Measurements from ENCODE around the gene FILIP1. TPM values are rescaled to one million over a fixed set of nuclear protein-coding genes. Genes with fewer than 3 reads are reported as not detected.

The FILIP1 gene, protein sequence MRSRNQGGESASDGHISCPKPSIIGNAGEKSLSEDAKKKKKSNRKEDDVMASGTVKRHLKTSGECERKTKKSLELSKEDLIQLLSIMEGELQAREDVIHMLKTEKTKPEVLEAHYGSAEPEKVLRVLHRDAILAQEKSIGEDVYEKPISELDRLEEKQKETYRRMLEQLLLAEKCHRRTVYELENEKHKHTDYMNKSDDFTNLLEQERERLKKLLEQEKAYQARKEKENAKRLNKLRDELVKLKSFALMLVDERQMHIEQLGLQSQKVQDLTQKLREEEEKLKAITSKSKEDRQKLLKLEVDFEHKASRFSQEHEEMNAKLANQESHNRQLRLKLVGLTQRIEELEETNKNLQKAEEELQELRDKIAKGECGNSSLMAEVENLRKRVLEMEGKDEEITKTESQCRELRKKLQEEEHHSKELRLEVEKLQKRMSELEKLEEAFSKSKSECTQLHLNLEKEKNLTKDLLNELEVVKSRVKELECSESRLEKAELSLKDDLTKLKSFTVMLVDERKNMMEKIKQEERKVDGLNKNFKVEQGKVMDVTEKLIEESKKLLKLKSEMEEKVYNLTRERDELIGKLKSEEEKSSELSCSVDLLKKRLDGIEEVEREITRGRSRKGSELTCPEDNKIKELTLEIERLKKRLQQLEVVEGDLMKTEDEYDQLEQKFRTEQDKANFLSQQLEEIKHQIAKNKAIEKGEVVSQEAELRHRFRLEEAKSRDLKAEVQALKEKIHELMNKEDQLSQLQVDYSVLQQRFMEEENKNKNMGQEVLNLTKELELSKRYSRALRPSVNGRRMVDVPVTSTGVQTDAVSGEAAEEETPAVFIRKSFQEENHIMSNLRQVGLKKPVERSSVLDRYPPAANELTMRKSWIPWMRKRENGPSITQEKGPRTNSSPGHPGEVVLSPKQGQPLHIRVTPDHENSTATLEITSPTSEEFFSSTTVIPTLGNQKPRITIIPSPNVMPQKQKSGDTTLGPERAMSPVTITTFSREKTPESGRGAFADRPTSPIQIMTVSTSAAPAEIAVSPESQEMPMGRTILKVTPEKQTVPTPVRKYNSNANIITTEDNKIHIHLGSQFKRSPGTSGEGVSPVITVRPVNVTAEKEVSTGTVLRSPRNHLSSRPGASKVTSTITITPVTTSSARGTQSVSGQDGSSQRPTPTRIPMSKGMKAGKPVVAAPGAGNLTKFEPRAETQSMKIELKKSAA (N-terminal part only)
- 22.9 TPM for total RNA-seq

DNA sequence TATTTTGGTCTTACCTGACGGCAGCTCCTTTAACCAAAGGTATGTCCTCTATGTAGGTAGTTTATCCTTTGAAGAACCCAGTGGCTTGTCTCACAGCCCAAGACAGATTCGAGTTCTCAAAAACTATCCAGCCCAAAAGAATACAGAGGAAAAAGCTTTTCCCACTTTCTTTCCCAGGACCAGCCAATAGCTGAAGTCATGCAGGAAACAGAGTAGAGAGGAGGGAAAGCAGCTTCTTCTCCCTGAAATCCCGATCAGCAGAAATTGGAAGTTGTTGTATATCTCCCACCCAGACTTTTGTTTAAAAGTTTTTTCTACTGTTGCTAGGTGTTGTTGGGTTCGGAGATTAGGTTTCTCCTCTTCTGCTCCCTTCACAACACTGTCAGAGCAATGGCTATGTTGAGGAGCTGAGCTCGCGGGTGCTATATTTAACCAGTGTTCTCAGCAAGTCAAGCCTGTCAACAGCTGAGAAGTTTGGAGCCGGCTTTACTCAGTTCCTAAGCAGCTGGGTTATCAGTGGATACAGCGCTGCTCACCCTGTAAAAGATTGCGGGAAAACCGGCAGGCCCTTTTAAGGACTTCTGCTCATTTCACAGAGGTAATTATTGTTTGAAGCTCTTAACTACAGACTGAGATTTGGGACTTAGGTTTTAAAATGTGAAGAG lies at the start of gene FILIP1:
Gene FILIP1, minus strand, starts transcription at position 401 of the 665 bp plus-strand sequence. CDS start 78,828 bp downstream, outside the sequence.
- DNase-seq (ENCODE audit: low spot score) = peak; percentile 23

GRCh38 chr6:75543311-75543710 lies 49.7 kb upstream of the FILIP1 start:
- DNase-seq (ENCODE audit: low spot score) = no peak

DNA sequence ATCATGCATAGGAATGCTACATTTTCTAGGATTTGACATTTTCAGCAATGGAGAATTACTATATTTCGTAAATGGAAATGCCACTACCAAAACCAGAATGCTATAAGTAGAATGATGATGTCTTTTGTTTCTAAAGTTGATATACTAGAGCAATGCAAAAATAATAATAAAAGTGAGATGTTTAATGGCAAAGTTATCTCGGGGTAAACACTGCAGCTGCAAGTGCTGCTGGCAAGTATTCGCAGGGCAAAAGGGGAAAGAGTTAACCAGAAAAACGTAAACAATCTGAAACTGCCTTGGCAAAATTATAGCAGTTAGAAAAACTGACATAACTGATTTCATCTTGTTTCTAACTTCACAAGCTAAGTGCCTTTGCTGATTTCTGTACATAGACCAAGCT lies 45.5 kb upstream of the FILIP1 start:
- DNase-seq (ENCODE audit: low spot score) = no peak

DNA sequence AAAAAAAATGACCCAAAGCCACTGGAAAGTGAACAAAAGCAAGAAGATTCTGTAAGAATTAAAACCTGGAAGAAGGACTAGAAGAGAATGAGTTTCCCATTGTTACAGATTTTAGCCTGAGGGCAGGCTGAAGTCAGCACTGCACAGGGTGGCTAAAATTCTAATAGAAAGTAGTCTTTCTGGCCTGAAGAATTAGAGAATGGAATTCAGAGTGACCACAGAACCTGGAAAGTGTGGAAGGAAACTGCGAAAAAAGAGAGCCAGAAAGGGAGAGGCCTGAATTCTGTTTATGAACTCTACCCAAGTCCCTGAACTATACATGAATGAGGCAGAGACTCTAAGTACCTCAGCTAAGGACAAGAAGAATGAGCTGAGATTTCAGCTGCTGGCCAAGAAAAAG lies 38.9 kb upstream of the FILIP1 start:
- DNase-seq (ENCODE audit: low spot score) = no peak

- DNase-seq (ENCODE audit: low spot score) = no peak
Observed at GRCh38 chr6:75531174-75531573, 37.6 kb upstream of the FILIP1 start.

DNA sequence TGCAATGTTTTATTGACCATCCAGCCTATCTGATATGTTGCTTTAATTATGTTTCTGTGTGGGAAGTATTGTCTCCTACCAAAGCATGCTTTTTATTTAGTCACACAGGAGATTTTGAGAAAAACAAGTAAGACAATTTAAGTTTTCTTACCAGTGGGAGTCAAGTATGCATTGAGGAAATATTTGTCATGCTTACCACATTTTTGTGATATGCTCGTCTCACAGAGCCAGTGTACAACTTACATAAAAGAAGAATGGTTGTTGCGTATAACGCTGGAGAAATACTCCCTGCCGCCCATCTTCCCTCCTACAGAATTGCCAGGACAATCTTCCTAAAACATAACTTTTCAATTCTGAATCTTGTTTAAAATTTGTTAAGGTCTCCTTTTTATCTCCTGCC lies 37.1 kb upstream of the FILIP1 start:
- no peak for DNase-seq (ENCODE audit: low spot score)

- no peak for DNase-seq (ENCODE audit: low spot score)
Observed at GRCh38 chr6:75528423-75528822, 34.8 kb upstream of the FILIP1 start.

- peak; percentile 72 for DNase-seq (ENCODE audit: low spot score)
Observed at GRCh38 chr6:75526502-75527127, 33.0 kb upstream of the FILIP1 start.

DNA sequence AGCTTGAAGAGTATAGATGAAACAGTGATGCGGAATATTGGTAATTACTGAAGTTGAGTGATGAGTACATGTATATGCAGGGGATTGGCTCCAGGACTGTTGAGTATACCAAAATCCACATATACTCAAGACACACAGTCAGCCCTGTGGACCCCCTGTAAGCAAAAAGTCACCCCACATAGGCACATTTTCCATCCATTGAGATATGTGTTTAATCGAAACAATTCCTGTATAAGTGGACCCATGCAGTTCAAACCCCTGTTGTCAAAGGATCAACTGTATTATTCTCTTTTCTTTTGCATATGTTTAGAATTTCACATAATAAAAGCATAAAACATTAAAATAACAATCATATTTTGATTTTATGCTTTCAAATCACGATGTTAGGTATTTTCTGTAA lies 32.1 kb upstream of the FILIP1 start:
- DNase-seq (ENCODE audit: low spot score) = no peak

DNA sequence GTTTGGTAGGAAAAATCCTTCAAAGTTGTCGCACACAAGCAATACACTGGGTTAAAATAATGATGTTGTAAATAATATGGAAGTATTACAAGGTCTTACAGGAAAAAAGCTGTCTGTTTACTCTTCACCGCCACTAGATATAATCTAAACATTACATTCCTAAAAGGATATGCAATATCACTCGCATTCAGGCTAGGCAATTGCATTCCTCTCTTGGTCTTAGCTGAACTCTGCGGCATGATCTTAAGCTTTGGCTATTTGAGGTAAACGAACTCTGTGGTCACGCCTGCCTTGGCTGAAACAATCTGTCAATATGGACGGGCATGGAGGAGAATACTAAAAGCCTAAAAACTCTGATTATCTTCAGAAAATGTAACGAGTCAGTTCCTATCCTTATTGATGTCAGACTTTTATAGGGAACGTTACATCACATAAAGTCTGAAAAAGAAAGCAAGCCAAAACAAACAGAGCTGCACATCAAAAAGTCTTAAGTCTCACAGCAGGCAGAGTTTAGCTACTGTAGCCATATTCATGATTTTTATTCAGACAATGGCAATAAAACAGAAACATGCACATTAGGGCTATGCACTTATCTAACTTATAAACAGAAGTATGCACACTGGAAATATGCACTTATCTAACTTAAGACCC lies 30.8 kb upstream of the FILIP1 start:
- peak; percentile 17 for DNase-seq (ENCODE audit: low spot score)

GRCh38 chr6:75516757-75517156 lies 23.2 kb upstream of the FILIP1 start:
- DNase-seq (ENCODE audit: low spot score) = no peak

DNA sequence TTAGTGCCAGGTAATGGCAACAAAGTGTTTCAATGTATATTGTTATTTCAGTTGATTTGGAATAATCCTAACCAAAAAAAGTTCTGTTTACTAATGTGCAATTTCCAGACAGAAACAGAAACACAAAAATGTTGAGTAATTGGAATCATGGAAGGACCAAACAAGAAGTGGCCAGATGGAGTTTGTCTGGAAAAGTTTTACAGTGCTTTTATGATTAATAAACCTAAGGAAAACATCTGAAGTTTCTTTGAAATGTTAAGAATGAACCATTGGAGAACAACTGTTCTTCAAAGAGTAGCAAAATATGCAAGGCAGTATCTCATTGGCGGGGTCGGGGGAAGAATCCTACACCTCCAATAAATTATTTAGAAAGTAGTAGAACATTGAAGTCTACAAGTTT lies 19.0 kb upstream of the FILIP1 start:
- no peak for DNase-seq (ENCODE audit: low spot score)

- no peak for DNase-seq (ENCODE audit: low spot score)
Observed at GRCh38 chr6:75505424-75505823, 11.8 kb upstream of the FILIP1 start.

GRCh38 chr6:75504465-75505222 lies 11.0 kb upstream of the FILIP1 start:
- no peak for DNase-seq (ENCODE audit: low spot score)

DNA sequence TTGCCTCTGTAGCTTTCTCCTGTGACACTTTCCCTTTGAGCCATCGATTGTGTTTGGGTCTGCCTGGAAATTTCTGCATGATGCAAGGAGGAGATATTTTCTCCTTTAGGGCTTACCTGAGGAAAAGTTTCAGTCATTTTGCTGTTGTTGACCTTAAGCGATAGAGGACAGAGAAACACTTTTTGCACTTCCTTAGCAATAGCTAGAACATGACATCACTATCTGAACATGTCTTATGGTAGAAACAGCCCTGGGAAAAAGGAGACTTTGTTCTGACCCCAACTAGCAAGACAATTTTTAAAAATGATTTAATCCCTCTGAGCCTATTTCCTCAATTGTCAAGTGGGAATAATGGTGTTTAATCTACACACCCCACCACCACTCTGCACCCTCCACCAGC lies 9.7 kb upstream of the FILIP1 start:
- DNase-seq (ENCODE audit: low spot score) = no peak

DNA sequence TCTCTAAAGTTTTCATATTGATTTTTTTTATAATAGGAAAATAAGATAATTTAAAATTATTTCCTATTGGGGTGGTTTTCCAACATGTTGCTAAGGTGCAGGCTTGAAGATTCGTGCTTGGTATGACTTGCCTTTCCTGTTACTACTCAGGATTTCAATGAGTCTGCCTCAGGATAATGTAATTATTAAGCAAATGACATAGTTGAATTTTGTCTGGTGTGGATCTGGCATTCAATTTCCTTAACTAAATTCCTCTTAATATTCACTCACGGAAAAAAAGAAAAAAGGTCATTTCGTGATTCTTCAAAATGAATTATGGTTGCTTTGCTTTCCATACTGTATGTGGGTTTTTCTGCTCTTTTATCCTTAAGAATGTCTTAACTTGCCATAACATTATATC lies 9.3 kb upstream of the FILIP1 start:
- DNase-seq (ENCODE audit: low spot score) = no peak

DNA sequence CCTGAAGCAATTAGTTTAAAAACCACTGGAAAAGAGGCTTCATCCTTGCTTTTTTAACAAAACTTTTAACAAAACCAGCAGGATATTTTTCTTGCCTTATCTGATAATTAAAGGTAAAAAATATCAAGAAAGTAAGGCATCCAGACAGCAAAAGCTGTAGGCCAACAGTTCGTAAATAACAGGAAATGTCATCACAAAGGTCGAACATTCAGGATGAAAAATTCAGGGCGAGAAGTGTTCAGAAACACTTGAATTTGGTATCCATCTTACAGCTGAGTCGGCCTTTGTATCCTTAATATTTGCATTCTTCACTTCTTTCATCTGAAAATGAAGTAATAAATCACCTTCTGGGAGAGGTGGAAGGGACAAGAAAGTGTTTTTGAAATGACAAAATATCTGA lies 8.2 kb upstream of the FILIP1 start:
- DNase-seq (ENCODE audit: low spot score) = no peak

GRCh38 chr6:75499640-75500039 lies 6.0 kb upstream of the FILIP1 start:
- DNase-seq (ENCODE audit: low spot score) = no peak

GRCh38 chr6:75498862-75499261 lies 5.3 kb upstream of the FILIP1 start:
- no peak for DNase-seq (ENCODE audit: low spot score)

DNA sequence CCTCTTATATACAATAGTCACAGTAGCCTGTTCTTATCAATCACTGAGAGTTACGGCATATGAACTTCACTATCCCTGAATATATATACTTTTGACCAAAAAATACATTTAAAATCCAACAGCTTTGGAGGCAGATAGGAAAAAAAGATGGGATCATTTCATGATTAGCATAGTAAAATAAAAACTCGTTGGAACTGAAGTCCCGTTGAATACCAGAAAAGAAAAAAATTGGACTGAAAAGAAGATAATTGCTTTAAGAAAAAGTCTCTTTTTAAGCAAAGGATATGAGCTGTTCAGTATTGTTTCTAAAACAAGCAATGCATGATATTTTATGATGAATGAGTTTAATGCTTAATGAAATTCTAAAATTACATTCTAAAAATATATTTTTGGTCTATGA lies 4.4 kb upstream of the FILIP1 start:
- no peak for DNase-seq (ENCODE audit: low spot score)
